ENCODE measurements around the gene MTFR1L. TPM values are rescaled to one million over a fixed set of nuclear protein-coding genes. Genes with fewer than 3 reads are reported as not detected.
"Not testable (repeated sequence)": the region's sequence is repeated elsewhere in the genome, so short reads cannot be mapped to it uniquely, and the experiment has no call there.

The MTFR1L gene
- total RNA-seq, 1 donor from 2014 or later, result 44.6 TPM

GRCh38 chr1:25837262-25837875 is 17.6 kb downstream of the MTFR1L start:
- H3K4me3 ChIP-seq (ENCODE audit: insufficient read depth, low read depth, low read length), result no peak overlapping the region
- TF ChIP-seq EZH2 (IDR thresholded peaks at IDR 0.05; ENCODE audit: insufficient read depth, low read length) (no peak), CTCF (IDR thresholded peaks at IDR 0.05; ENCODE audit: insufficient read depth, low read depth, low read length) (peak; percentile 38)
- H3K4me1 Mint-ChIP-seq (ENCODE audit: low read depth, unreplicated experiment), result peaks cover 3% of the 10 kb centered on the region
- no peak for DNase-seq (ENCODE audit: low read depth)
- no peak overlapping the region for H3K27ac ChIP-seq (ENCODE audit: low read depth, low read length)
- no peak overlapping the region for H3K27ac Mint-ChIP-seq (ENCODE audit: unreplicated experiment)
- H2AFZ ChIP-seq (ENCODE audit: low read depth, low read length), result no peak overlapping the region
- H3K27me3 ChIP-seq (ENCODE audit: insufficient read depth, low read length), result no peaks in the 10 kb centered on the region
- no peak overlapping the region for H3K4me2 ChIP-seq (ENCODE audit: low read length)
- no peaks in the 10 kb centered on the region for H3K9me3 Mint-ChIP-seq (ENCODE audit: unreplicated experiment)
- no peak overlapping the region for H3K9ac ChIP-seq (ENCODE audit: low read length)
- H3K4me1 ChIP-seq (ENCODE audit: insufficient read depth, low read length), result peaks cover 6% of the 10 kb centered on the region
- FAIRE-seq, result no peak
- no peak overlapping the region for H3K4me3 Mint-ChIP-seq (ENCODE audit: unreplicated experiment)
- H3K79me2 ChIP-seq (ENCODE audit: insufficient read depth, low read length), result peaks cover 4% of the 10 kb centered on the region
- no peaks in the 10 kb centered on the region for H3K27me3 Mint-ChIP-seq (ENCODE audit: low read depth, unreplicated experiment)
- H4K20me1 ChIP-seq (ENCODE audit: insufficient read depth, low read length), result no peaks in the 10 kb centered on the region
- peaks cover 16% of the 10 kb centered on the region for H3K36me3 ChIP-seq (ENCODE audit: insufficient read depth, low read length)
- no peaks in the 10 kb centered on the region for H3K9me3 ChIP-seq (ENCODE audit: insufficient read depth, low read depth, low read length)
- H3K36me3 Mint-ChIP-seq (ENCODE audit: low read depth, unreplicated experiment), result peaks cover 9% of the 10 kb centered on the region

GRCh38 chr1:25839808-25840207 is 20.1 kb downstream of the MTFR1L start:
- not testable (repeated sequence) for H3K27ac Mint-ChIP-seq (ENCODE audit: unreplicated experiment); H3K4me1 ChIP-seq (ENCODE audit: insufficient read depth, low read length); H3K27me3 ChIP-seq (ENCODE audit: insufficient read depth, low read length); H3K9me3 Mint-ChIP-seq (ENCODE audit: unreplicated experiment); DNase-seq (ENCODE audit: low read depth); H3K36me3 Mint-ChIP-seq (ENCODE audit: low read depth, unreplicated experiment); H3K27ac ChIP-seq (ENCODE audit: low read depth, low read length); H3K36me3 ChIP-seq (ENCODE audit: insufficient read depth, low read length); FAIRE-seq; H3K4me3 Mint-ChIP-seq (ENCODE audit: unreplicated experiment); H3K27me3 Mint-ChIP-seq (ENCODE audit: low read depth, unreplicated experiment); H2AFZ ChIP-seq (ENCODE audit: low read depth, low read length); H3K4me3 ChIP-seq (ENCODE audit: insufficient read depth, low read depth, low read length); H3K79me2 ChIP-seq (ENCODE audit: insufficient read depth, low read length); H3K4me2 ChIP-seq (ENCODE audit: low read length); H3K9ac ChIP-seq (ENCODE audit: low read length); H3K4me1 Mint-ChIP-seq (ENCODE audit: low read depth, unreplicated experiment); H3K9me3 ChIP-seq (ENCODE audit: insufficient read depth, low read depth, low read length); H4K20me1 ChIP-seq (ENCODE audit: insufficient read depth, low read length)

DNA sequence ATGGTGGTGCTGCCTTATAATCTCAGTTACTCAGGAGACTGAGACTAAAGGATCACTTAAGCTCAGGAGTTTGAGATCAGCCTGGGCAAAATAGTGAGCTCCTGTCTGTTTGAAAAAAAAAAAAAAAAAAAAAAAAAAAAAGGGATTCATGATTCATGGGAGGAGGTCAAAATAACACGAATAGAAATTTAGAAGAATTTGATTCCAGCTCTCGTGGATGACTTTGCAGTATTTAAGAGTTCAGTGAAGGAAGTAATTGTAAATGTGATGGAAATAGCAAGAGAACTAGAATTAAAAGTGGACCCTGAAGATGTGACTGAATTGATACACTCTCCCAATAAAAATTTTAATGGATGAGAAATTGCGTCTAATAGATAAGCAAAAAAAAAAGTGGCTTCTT is 23.7 kb downstream of the MTFR1L start:
- Histone ChIP-seq H3K79me2 (ENCODE audit: insufficient read depth, low read length) (peaks cover 7% of the 10 kb centered on the region), H3K4me2 (ENCODE audit: low read length) (no peak overlapping the region), H3K9me3 (ENCODE audit: insufficient read depth, low read depth, low read length) (no peaks in the 10 kb centered on the region), H3K27ac (ENCODE audit: low read depth, low read length) (no peak overlapping the region), H3K27me3 (ENCODE audit: insufficient read depth, low read length) (no peaks in the 10 kb centered on the region), H4K20me1 (ENCODE audit: insufficient read depth, low read length) (no peaks in the 10 kb centered on the region), H2AFZ (ENCODE audit: low read depth, low read length) (no peak overlapping the region), H3K9ac (ENCODE audit: low read length) (no peak overlapping the region), H3K4me1 (ENCODE audit: insufficient read depth, low read length) (peaks cover 2% of the 10 kb centered on the region), H3K36me3 (ENCODE audit: insufficient read depth, low read length) (no peaks in the 10 kb centered on the region), H3K4me3 (ENCODE audit: insufficient read depth, low read depth, low read length) (no peak overlapping the region)
- Mint-ChIP-seq H3K36me3 (ENCODE audit: low read depth, unreplicated experiment) (no peaks in the 10 kb centered on the region), H3K9me3 (ENCODE audit: unreplicated experiment) (no peaks in the 10 kb centered on the region), H3K4me1 (ENCODE audit: low read depth, unreplicated experiment) (peaks cover 12% of the 10 kb centered on the region), H3K4me3 (ENCODE audit: unreplicated experiment) (no peak overlapping the region), H3K27me3 (ENCODE audit: low read depth, unreplicated experiment) (no peaks in the 10 kb centered on the region), H3K27ac (ENCODE audit: unreplicated experiment) (no peak overlapping the region)
- TF ChIP-seq CTCF (IDR thresholded peaks at IDR 0.05; ENCODE audit: insufficient read depth, low read depth, low read length) (no peak), EZH2 (IDR thresholded peaks at IDR 0.05; ENCODE audit: insufficient read depth, low read length) (no peak)
- DNase-seq (ENCODE audit: low read depth) (no peak), FAIRE-seq (no peak)
